HG02885 (cell line): ENCODE measurements around the gene PHF2.

ENCODE experiments used
- ATAC-seq: cut with Tn5 transposase; IDR thresholded peaks from one replicate; pipeline ENCODE4 v1.9.1; 2021; ENCODE audit warnings: mild to moderate bottlenecking; ENCODE audit not compliant: unreplicated experiment, poor library complexity

Gene PHF2

DNA sequence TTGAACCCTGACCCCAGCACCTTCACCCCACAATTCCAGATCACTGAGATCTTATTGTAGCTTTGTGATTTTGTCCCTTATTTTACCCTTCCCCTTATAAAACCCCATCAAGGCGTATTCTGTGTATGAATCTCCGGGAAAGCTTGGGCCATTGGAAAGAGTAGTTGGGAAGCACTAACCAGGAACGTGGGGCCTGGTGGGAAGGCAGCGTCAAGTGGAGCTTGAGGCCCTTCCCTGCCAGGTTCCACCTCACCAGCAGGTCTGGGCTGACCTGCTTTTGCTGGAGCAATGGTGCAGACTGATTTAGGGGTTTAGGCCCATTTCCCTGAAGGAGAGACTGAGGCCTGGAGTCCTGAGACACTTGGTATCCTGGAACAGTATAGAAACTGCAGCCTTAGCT is 9.3 kb downstream of the PHF2 start:
- ATAC-seq: no peak

- ATAC-seq: no peak
These were observed 10.1 kb downstream of the PHF2 start for GRCh38 chr9:93586290-93587057.

- no peak for ATAC-seq
These were observed 10.9 kb downstream of the PHF2 start for GRCh38 chr9:93587284-93587650.

- ATAC-seq: no peak
These were observed 11.4 kb downstream of the PHF2 start for GRCh38 chr9:93587651-93588347.

- ATAC-seq: no peak
These were observed 12.5 kb downstream of the PHF2 start for GRCh38 chr9:93588641-93589609.

- no peak for ATAC-seq
These were observed 13.3 kb downstream of the PHF2 start for GRCh38 chr9:93589688-93590087.

DNA sequence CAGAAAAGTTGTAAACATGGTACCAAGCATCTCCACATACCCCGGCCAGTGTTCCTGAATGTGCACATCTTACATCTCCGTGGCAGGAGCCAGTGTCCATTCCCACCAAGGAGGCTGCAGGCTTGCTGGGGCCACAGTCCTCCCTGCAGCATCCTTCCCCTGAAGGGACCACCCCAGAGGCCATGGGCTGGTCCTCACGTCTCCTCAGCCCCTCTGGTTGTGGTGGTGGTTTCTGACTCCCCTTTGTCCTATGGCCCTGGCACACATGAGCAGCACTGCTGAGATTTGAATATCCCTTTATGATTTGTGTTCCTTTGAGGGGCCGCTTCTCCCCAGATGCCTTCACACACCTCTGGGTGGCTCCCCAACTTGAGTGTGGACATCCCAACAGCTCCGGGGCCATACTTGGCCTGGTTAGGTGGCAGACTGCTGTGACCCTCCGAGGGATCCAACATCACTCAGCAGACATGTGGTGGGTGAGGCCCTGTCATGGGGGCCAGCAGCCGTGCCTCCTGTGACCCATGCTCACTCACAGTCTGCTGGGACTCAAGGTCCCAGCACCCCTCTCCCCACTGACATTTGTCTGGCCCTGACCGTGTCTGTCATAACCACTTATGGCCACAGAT is 14.3 kb downstream of the PHF2 start:
- no peak for ATAC-seq

- no peak for ATAC-seq
These were observed 15.1 kb downstream of the PHF2 start for GRCh38 chr9:93591301-93592007.

- ATAC-seq: no peak
These were observed 15.7 kb downstream of the PHF2 start for GRCh38 chr9:93592008-93592642.

DNA sequence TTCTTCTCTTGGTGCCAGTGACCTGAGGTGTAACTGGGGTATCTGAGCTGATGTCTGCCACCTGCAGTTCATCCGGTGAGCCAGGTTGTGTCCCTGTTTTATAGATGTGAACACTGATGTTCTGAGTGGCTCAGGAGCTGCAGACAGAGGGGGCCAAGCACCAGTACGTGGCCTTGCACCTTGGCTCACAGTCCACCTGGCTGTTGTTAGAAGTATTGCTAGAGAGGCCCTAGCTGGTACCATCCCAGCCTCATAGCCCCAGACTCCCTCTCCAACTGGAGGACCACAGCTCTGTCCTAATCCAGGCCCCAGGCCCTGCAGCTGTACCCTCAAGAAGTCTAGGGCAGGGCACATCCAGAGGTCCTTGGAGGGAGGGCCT is 16.2 kb downstream of the PHF2 start:
- ATAC-seq: no peak

- no peak for ATAC-seq
These were observed 16.8 kb downstream of the PHF2 start for GRCh38 chr9:93593144-93593658.

GRCh38 chr9:93594041-93594756 is 17.8 kb downstream of the PHF2 start:
- no peak for ATAC-seq

- no peak for ATAC-seq
These were observed 19.1 kb downstream of the PHF2 start for GRCh38 chr9:93595461-93595860.

DNA sequence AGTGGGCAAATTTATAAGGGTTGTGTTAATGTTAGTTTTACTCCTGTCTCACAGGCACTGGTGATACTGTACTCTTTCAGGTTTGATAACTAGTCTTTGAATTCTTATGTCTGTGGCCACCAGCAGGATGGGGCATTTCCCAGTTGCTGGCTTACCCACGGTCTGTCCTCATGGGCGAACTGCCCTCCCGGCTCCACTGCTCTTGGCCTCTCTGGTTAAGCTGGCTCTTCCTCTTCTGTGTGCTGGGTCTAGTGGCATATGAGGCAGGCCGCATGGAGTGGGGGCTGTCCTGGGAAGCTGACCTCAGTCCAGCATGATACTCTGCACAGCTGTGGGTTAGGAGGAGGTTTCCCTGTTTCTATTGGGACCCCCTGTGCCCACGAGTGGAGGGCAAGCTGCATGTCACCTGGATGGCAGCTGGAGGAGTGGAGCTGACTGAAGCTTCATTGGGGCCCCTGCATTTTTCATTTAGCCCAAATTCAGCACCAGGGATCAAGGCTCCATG is 19.5 kb downstream of the PHF2 start:
- ATAC-seq: no peak

DNA sequence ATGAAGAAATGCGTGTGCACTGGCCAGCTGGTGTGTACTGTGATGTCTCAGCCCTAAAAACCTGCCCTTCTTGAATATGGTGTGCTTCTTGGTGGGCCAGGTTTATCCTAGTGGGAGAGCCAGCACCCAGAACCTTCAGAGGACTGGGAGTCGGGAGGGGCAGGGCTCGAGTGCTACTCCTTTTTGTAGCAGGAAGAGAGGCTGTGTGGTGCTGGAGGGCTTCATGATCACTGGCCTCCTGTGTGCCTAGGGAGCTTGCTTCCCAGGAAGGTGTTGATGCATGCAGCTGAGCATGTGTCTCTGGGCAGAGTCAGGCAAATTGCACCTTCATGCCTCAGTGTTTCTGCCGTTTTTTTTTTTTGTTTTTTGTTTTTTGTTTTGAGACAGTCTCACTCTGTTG is 20.0 kb downstream of the PHF2 start:
- ATAC-seq: no peak

DNA sequence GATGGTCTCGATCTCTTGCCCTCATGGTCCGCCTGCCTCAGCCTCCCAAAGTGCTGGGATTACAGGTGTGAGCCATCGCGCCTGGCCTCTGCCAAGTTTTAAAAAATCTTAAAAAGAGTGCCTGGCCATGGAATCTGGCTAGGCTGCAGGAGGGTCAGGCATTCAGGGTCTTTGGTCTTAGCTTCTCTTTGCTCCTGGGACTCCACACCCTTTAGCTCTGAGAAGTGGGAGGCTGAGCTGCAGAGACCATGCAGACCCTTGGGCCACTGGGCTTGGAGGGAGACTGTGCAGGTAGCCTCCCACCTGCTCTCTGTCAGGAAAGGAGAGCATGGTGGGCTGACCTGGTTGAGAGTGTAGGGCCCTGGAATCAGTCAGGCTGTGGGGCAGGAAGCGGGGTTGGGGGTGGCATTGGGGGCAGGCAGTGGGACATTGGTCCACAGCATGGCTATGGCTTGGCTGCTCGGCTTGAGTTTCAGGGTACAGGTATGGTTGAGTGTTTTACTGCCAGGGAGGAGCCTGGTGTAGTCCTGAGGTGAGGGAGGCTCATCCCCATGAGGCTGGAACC is 20.8 kb downstream of the PHF2 start:
- ATAC-seq: no peak

DNA sequence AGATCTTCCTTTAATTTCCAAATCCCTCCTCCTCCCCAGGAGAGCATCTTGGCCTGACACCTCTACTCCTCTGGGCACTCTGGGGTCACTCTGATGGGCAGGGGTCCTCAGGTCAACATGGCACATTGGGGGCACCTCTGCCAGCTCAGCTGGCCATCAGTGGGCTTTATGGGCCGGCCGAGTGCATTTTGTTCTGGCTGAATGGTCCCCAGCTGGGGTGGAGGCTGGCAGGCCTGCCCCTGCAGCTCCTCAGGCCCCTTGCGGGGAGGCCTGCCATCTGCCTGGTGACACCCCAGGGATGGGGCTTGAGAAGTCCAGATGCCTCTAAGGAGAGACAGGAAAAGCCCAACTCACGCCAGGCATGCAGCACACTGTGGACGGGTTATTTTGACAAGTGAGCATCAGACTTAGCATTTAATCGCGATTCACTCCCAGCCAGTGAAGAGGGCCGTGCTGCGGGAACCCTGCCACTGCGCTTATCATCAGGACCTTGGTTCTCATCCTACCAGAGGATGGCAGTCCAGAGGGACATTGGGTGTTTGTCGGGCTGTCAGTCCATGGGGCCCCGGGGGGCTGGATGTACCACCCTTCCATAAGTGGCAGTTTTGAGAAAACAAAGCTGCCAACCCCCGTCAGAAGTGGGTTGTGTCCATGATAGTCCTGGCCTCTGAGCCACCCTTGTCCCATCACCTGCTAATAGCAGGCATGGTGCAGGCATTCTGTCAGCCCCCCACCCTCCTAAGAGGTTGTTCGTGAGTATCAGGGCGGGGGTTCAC is 21.7 kb downstream of the PHF2 start:
- no peak for ATAC-seq
